Activated naive CD4-positive, alpha-beta T cell (primary cell): ENCODE results near the gene ZNF207.
"Not testable (repeated sequence)": the region's sequence is repeated elsewhere in the genome, so short reads cannot be mapped to it uniquely, and the experiment has no call there.

Experiments
- DNase-seq, 4 experiments: peaks; one replicate each; lab custom pipeline; 2025; lab: John Stamatoyannopoulos, UW

Gene ZNF207

DNA sequence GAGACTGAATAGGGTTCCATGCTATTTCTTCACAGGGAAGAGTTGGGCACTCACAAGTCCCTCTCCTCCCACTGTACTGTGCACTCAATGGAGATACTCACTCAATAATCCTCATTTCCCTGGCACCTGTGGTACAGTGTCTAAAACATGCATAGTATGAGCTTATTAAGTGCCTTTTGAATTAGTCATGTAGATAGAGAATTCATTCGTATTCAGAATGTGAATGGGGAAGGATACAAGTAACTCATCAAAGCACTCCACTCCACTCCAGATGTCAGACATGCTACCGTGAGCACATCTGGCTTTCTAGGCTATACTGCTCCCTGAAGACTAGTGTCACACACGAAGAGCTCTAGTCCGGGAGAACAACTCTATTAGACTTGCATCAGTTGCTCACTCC is 14.3 kb upstream of the ZNF207 start:
- no peak for DNase-seq

DNA sequence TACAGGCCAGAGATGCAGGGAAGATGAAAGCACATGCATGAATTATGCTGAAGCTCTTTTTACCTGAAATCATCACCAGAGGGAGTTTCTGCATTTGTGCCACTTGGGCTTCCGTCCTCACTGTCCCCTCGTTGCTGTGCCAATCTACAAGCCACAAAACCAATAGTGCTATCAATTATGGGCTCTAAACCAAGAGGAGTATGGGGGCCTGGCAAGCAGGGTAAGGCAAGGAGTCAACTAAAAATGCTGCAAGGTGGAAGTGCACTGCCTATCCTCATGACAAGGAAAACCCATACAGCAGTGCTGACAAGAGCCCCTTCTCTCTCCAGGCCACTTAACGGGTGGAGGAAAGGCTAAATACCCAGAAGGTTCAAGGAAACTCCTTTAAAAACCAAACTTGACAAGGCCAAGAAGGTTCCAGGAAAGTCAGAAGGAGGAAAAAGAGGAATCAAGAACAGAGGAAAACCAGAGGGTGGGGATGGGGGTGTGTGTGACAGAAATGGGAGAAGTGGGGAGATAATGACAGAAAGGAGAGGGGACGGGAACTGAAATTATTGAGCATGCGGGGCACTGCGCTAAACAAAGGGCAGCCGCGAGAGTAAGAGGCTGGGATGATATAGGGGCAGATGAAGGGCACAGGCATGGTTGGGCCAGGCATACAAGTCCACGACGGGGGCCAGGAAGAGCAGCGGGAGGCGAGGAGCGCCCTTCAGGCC is 8.7 kb upstream of the ZNF207 start:
- DNase-seq, result peak in 2 of 4 experiments; percentile 19 to 21

DNA sequence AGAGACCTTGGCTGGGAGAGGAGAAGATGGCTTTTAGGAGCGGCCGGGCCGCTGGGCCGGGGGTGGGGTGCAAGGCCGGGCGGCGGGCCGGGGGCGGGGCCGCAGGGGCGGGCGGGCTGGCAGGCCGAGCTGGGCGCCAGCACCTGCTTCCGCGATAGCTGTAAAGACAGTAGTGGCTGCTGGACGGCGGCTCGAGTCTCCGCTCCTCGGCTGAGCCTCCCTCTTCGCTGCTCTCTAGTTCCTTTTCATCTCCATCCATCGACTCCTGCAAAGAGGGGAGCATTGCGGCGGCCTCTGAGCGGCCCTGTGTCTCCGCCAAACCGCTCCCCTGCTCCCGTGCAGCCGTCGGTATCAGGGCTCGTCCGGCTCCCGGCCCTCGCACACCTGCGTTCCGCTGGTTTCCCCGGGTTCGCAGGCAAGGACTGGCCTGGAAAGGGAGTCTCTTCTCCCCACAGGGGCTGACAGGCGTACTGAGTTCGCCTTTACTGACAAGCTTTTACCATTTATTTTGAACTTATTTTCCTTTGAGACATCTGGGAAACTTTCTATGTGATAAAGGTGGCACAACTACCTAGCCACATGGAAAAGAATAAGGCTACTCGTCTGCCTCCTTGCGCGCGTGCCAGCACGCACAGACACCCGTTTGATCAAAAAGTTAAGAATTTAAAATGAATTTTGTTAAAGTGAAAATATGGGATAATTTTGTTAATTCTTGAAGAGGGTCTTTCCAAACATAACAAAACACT is 7.9 kb upstream of the ZNF207 start, which contains the start of gene C17orf75:
TSS of gene C17orf75 (minus strand) at position 317 of the 746 bp plus-strand sequence. CDS start at position 283, 34 bp downstream.
- peak; percentile 55 to 73 (median 68) for DNase-seq

DNA sequence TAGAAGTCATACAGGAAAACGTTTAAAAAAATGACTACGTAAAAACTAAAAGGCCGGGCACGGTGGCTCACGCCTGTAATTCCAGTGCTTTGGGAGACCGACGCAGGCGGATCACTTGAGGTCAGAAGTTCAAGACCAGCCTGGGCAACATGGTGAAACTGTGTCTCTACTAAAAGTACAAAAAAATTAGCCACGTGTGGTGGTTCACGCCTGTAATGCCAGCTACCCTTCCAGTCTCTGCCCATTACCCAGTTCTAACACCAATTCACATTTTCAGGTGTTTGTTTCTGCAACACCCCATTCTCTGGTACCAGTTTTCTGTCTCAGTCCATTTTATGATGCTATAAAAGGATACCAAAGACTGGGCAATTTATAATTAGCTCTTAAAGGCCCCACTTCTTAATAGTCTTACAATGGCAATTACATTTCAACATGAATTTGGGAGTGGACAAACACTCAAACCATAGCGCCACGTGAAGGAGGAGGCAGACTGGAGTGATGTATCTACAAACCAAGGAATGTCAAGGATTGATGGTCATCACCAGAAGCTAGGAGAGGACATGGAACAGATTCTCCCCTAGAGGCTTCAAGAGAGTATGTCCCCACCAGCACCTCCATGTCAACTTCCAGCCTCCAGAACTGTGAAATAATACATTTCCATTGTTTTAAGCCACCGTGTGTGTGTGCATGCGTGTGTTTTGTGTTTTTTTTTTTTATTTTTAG is 7.2 kb upstream of the ZNF207 start:
- DNase-seq, result no peak

DNA sequence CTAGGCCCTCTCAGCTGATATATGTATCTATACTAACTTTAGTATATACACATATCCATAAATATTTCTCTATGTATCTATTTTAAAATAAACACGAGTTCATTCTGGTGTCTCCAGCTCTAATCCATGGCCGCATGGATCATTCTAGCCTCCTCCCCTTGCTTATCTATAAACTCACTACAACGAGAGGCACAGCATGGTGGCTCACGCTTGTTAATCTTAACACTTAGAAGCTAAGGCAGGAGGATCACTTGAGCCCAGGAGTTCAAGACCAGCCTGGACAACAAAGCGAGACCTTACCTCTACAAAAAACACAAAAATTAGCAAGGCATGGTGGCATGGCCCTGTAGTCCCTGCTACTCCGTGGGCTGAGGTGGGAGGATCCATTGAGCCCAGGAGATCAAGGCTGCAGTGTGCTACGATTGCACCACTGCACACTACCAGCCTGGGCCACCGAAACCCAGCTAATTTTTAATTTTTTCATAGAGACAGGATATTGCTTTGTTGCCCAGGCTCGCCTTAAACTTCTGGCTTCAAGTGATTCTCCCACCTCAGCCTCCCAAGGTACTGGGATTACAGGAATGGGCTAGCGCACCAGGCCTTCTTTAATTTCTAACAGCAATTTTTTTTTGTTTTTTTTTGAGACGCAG is 3.9 kb upstream of the ZNF207 start:
- DNase-seq, result no peak

DNA sequence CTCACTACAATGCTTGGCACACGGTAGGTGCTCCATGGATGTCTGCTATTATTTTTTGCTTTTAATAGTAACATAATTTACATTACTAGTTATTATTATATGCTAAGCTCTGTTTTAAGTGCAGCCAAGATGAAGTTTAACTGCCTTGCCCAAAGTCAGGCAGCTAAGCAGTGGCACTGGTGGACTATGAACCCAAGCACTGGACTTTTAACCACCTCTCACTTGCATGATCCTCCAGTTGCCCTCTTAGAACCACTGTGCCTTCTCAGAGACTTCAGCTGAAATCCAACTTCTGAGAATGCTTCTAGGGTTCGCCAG is 1.5 kb upstream of the ZNF207 start:
- DNase-seq, result no peak

DNA sequence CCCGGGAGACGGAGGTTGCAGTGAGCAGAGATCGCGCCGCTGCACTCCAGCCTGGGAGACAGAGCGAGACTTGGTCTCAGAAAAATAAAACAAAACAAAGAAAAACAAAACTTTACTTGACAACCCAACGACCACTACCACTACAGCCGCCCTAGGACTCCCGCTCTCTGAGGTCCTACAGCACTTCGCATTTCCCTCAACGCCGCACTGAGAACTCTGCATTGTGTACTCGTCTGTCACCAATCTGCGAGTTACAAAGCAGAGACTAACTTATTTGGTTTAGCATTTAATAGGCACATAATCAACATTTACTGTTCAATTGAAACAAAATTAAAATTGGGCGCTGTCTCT is 479 bp upstream of the ZNF207 start:
- peak in 1 of 4 experiments; percentile 16 for DNase-seq

DNA sequence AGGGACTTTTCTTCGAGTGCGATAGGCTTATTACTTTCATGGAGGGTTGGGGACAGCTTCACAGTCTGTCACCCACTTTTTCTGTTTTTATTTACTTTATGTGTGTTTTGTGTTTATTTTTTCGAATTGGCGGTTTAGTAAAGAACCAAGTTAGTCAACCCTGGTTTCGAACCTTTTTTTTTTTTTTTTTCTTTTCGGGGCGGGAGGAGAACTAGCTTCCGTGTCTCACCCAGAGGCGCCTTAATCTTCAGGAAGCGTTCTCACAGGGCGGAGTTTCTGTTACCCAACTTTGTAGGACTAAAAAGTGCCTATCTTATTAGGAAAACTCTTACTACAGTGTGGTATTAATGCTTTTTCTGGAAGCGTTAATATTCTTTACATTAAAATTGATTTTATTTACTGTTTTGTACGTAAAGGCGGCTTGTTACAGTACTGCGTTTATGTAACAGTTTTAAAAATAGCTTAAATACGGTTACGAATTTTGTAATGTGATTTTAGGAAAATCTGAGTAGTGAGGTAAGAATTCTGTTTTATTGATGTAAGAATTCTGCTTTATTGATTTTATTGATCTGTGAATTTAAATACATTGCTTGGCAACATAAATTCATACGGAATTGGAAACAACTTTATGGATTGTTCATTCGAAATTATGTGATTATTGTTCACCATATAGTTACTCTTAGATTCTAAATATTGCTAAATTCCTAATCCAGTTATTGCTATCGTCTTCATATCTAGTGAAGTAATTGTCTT is 885 bp downstream of the ZNF207 start:
- peak in 1 of 4 experiments; percentile 8 for DNase-seq

DNA sequence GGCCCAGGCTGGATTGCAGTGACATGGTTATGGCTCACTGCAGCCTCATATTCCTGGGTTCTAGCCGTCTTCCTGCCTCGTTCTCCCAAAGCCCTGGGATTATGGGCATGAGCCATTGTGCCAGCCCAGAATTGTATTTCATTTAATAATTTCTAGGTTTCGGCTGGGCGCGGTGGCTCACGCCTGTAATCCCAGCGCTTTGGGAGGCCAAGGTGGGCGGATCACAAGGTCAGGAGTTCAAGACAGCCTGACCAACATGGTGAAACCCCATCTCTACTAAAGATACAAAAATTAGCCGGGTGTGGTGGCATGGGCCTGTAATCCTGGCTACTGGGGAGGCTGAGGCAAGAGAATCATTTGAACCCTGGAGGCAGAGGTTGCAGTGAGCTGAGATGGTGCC is 2.8 kb downstream of the ZNF207 start:
- not testable (repeated sequence) for DNase-seq

DNA sequence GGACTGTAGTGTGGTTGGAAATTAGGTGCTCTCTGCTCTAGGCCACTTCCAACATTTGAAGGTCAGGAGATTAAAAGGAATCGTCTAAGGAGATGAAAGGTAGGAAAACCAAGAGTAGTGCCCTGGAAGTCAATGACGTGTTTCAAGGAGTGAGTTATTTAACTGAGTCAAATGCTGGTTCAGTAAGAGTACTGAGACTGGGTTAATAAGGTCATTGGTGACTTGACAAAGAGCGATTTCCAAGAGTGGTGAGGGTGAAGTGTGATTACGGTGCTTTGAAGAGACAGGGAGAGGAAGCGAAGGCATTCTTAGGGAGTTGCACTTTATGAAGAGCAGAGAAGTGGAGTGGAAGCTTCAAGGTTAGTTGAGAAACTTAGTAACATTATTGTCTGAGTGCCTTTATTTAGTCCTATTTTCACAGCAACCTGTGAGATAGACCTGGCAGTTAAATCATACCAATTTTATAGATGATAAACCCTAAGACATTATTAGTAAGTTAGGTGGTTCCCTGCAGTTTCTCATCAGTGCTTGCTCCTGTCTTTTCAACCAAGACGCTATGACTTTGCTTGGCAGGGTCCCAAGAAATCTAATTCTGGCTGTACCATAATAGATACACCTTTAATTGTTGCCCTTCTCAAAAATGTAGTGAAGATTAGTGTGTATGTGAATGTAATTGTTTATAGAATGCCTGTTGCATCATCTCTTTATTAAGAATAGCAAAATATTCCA is 5.9 kb downstream of the ZNF207 start:
- no peak for DNase-seq

DNA sequence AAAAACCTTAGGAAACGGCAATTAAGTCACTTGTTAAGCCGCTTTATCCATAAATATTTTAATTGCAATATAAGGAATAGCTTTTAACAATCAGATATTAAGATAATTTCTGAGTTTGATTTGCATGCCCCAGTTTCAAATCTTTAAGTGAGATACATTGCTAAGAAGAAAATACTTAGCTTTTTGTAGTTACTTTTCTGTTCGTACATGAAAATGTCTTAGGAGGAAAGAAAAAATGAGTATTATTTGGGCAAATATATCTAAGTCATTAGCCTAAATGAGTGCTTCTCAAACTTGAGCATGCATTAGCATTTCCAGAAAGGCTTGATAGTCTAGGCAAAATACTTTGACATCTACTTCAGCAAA is 6.4 kb downstream of the ZNF207 start:
- no peak for DNase-seq

DNA sequence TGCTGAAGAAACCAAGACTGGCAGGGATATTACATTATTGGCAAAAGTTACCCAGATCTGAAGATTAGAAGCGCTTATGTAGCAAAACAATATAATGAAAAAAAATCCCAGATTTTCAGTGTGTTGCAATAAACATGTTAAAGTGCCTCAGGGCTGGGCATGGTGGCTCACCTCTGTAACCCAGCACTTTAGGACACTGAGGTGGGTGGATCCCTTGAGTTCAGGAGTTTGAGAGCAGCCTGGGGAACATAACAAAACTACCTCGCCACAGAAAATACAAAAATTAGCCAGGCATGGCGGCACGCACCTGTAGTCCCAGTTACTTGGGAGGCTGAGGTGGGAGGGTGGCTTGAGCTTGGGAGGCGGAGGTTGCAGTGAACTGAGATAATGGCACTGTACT is 6.8 kb downstream of the ZNF207 start:
- no peak for DNase-seq

DNA sequence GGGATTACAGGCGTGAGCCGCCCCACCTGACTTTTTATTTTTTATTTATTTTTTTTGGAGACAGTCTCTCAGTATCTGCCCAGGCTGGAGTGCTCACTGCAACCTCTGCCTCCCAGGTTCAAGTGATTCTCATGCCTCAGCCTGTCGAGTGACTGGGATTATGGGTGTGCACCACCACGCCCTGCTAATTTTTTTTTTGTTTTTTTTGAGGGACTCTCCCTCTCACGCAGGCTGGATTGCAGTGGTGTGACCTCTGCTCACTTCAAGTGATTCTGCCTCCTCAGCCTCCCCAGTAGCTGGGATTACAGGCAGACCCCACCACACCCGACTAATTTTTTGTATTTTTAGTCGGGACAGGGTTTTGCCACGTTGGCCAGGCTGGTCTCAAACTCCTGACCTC is 7.7 kb downstream of the ZNF207 start:
- DNase-seq, result no peak

DNA sequence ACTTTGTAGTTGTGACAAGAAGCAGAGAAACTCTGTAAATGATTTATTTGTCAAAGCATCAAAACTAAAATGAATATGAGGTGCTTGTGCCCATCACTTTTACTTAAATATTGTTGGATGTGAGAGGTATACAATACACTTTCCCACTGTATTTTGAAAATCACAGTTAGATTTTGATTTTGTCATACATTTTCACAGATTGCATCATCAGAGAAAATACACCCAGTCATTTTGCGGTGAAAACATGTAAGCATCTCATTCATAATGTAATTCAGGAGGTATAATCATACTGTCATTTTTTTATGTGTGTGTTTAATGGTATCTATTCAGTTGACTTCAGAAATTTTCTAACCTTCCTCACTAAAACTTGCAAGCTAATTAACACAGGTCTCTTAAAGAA is 11.3 kb downstream of the ZNF207 start:
- DNase-seq, result no peak

DNA sequence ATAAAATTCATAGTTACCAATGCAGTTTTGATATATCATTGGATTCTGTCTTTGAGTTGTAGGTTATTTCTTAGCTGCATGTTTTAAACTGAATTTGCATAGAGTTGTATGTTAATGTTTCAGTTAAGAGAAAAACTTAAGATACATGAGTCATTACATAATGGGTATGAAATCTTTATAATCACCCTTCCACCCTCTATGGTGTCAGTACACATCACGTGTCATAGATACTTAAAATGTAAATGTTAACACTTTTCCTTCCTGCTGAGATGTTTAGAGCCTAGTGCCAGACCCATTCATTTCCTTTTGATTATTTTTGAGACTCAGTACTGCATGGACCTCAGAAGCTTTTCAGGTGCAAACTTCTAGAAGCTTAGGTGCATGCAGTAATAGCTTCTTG is 20.5 kb downstream of the ZNF207 start:
- no peak for DNase-seq

DNA sequence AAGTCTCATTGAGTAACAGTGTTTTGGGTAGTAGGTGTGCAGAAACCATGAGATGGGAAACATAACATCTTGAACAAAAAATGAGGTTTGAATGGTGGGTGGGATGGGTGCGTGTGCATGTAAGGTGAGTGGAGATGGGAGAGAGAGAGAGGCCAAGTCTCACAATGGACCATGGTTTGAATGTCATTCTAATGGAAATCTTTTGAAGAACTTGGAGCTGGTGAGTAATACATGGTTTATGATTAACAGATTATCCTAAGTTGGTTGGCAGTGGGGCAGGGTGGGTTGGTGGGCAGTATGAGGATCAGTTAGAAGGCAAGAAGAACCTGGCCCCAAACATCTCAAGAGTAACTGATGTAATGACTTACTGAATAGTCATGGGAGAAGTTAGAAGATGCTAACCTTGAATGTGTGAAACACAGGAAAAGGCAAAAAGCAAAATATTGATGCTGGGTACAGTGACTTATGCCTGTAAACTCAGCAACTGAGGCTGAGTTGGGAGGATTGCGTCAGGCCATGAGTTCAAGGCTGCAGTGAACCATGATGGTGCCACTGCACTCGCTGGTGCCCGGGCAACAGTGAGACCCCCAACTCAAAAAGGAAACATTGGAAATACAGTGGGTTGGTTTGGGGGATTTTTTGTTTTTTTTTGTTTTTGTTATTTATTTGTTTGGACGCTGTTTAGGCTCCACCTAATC is 32.7 kb downstream of the ZNF207 start:
- no peak for DNase-seq

DNA sequence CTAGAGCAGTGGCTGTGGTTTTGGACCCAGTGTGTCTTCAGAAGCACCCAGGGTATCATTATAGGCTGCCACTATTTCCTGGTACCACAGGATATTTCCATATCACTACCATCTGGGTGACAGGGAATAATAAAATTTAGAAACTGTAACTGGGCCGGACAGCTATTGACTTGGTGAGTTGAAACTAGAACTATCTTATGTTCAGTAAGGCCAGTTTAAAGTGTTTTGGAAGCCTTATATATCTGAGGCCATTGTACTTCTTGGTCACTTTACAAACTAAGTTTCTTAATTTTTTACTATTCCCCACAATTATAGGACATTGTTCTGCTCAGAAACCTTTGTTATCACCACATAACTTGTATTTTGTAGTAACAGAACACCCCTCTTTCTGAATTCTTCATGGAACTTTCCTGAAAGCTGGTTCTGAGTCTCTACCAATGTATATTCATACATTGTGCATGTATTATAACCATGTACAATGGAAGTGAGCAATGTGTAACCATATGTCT is 34.0 kb downstream of the ZNF207 start:
- no peak for DNase-seq

DNA sequence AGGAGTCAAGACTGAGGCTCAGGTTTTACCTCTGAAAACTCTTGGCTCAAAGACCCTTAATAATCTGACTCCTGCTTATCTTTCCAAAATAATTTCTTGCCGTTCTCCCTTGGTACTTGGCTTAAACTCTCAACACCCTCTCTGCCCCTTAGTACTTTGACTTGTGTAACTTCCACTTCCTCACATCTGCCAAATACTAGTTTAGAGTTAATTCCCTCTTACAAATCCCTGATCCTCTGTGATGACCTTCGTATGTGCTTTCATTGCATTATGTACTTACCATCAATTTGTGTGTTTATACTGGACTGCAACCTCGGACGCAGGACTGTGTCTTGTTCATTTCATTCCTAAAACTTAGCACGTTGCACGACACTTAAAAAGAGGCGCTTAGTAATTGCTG is 35.2 kb downstream of the ZNF207 start:
- DNase-seq, result no peak

DNA sequence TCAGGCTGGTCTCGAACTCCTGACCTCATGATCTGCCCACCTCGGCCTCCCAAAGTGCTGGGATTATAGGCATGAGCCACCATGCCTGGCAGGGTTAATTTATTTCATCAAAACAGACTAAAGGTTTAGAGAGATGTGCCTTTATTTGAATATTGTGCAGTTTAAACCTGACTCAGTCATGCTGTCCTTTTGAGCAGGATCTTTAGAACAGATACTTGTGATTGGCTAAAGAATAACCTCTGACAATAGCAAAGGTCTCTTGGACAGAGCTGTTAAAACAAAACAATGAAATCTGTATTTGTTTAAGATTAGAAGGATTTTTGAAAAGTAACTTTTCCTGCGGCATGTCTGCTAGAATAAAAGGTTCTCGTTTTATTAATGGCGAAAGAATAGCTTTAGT is 36.0 kb downstream of the ZNF207 start:
- DNase-seq, result no peak

DNA sequence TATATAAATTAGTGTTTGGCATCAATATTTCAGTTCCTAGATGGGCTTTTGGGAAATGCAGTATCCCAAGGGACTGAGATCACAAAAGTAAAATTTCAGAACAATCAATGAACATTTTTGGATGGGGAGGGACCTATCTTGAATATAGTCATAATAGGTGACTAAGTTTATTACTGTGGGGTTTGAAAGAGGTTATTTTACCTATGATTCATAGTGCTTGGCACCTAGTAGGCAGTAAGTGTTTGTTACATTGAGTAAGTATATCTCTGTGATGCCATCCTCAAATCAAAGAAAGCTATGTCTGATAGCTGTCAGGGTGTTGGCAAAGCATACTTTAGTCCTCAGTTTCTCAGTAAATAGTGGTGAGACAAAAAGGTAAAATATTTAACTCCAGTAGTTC is 36.9 kb downstream of the ZNF207 start:
- no peak for DNase-seq
